AG04449 (cell line): ENCODE results near the gene HSD17B3.

ENCODE experiments used
- CTCF ChIA-PET: fragments of 350-600 bp; formaldehyde crosslinking; extraction: SDS; loops from one replicate; lab custom pipeline; 2021; ENCODE audit warnings: antibody characterized with exemption; lab: Yijun Ruan, JAX
- POLR2A ChIA-PET: fragments of 400-600, 350-600 bp; formaldehyde crosslinking; extraction: SDS; loops from one replicate; lab custom pipeline; 2020; ENCODE audit warnings: antibody characterized with exemption, inconsistent platforms; lab: Yijun Ruan, JAX
- DNase-seq: peaks from one replicate; pipeline ENCODE4 v3.0.0-alpha.2; 2010; ENCODE audit warnings: low read depth, low spot score
- H3K4me3 ChIP-seq: 2 replicates; pipeline ENCODE4 v1.5.1; 2011; ENCODE audit warnings: low read depth, mild to moderate bottlenecking, control low read depth, low read length
- TF ChIP-seq, protein P1 (sequence below): IDR thresholded peaks from one replicate; pipeline ENCODE4 v1.5.1; 2011; ENCODE audit warnings: mild to moderate bottlenecking, moderate library complexity, low read length, control low read depth, inconsistent platforms; ENCODE audit not compliant: insufficient read depth; ENCODE audit errors: missing control alignments

Gene HSD17B3

DNA sequence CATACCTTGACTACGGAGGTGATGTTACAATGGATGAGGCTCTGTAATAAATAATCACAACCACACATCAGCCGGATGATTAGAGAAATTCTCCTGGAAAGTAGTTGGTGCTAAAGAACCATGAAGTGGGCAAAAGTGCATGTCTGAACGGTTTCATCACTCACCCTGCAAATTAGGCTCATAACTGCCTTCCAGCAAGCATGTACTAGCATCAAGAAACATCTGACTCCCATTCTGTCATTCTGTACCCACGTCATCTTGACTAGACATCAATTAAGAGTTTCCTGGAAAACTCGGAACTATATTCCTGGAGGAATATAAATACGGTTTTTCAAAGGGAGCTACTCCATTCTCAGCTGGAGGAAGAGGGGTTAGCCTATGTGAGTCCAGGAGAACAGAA, 52.2 kb downstream of the HSD17B3 start:
- no peak for DNase-seq
- POLR2A ChIA-PET = no interaction called here
- TF ChIP-seq, protein P1, sequence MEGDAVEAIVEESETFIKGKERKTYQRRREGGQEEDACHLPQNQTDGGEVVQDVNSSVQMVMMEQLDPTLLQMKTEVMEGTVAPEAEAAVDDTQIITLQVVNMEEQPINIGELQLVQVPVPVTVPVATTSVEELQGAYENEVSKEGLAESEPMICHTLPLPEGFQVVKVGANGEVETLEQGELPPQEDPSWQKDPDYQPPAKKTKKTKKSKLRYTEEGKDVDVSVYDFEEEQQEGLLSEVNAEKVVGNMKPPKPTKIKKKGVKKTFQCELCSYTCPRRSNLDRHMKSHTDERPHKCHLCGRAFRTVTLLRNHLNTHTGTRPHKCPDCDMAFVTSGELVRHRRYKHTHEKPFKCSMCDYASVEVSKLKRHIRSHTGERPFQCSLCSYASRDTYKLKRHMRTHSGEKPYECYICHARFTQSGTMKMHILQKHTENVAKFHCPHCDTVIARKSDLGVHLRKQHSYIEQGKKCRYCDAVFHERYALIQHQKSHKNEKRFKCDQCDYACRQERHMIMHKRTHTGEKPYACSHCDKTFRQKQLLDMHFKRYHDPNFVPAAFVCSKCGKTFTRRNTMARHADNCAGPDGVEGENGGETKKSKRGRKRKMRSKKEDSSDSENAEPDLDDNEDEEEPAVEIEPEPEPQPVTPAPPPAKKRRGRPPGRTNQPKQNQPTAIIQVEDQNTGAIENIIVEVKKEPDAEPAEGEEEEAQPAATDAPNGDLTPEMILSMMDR = no peak
- H3K4me3 ChIP-seq = no peak overlapping the region
- CTCF ChIA-PET = interaction anchor here (1.2 to 7.2 kb wide), 2 partner anchors 16 to 68 kb away, joined by 3 to 50 read pairs; no protein-coding TSS in a partner anchor

DNA sequence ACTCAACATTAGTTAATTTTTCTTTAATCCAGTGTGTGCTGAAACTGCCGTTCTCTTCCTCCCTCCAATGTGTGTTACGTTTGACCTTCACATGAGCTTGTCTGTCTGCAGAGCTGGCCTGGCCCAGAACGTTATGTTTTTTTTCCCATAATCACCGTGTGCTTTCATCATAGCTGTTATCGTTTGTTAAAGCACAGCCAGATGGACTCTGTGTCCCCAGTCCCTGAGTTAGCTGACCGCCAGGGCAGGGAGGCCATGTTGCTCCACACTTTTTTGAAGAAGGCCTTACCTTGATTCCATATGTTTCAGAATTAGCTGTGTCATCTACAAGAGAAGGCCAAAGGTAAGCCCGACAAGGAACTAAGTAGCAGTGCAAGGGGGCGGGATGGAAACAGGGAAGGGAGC, 55.7 kb downstream of the HSD17B3 start:
- TF ChIP-seq, protein P1 = no peak
- POLR2A ChIA-PET = no interaction called here
- CTCF ChIA-PET = interaction anchor here (1.0 to 7.2 kb wide), 3 partner anchors 10 to 71 kb away, joined by 4 to 50 read pairs (median 5); no protein-coding TSS in a partner anchor
- DNase-seq = no peak
- H3K4me3 ChIP-seq = no peak overlapping the region

DNA sequence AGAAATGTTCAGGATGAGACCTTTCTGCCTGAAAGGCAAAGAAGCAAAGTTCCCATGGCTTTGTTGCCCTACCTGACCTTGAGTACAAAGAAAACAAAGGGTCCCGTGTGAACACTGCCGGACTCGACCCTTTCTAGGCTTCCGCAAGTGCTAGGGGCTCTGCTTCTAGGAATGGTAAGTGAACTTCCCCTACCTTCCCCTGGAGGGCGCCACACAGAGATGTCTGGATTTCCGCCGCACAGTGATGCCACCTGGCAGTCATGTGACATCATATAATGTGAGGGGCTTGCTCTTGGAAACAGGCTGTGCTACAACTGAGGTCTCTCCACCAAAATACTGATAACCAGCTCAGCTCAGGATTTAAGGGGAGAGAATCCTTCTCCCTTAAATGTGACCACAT, 56.6 kb downstream of the HSD17B3 start:
- H3K4me3 ChIP-seq = no peak overlapping the region
- POLR2A ChIA-PET = no interaction called here
- CTCF ChIA-PET = interaction anchor here (1.0 to 7.2 kb wide), 3 partner anchors 9 to 72 kb away, joined by 4 to 50 read pairs (median 5); no protein-coding TSS in a partner anchor
- TF ChIP-seq, protein P1 = no peak
- DNase-seq = no peak

DNA sequence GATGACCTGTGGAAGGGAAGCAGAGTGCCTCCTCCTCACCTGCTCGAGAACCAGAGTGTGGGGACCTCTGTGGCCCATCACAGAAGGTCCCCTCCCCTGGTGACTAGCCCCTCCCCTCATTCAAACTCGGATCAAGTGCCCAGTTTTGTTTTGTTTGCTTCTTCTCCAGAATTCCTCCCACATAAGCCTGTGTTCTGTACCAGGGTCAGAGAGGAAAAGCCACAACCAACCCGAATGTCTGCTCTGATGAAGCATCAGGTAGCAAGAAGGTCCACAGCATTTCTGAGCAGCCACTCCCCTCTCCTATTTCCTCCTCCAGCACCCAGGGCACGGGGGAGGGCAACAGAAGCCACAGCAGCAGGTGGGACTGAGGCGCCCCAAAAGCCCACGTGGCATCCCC, 58.2 kb downstream of the HSD17B3 start:
- ChIA-PET POLR2A (no interaction called here), CTCF (interaction anchor here (7.2 kb wide), 1 partner anchor 10 kb away, joined by 50 read pairs; no protein-coding TSS in a partner anchor)
- TF ChIP-seq, protein P1 = no peak
- no peak for DNase-seq
- no peak overlapping the region for H3K4me3 ChIP-seq

DNA sequence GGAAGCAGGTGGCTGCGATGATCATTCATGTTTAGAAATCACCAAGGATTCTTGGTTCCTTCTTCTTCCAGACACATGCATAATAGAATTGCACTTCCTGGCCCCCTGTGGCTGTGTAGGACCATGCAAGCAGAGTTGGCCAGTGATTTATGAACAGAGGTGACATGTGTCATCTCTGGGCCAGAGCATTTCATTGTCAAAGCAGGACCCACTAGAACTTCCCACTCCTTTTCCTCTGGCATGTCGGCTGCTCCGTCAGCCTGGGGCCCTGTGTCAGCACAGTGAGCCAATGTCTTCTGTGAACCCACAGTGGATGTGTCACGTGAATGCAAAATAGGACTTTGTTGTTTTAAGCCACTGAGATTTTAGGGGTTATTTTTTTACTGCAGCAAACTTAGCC, 59.2 kb downstream of the HSD17B3 start:
- ChIA-PET CTCF (interaction anchor here (7.2 kb wide), 1 partner anchor 10 kb away, joined by 50 read pairs; no protein-coding TSS in a partner anchor), POLR2A (no interaction called here)
- TF ChIP-seq, protein P1 = no peak
- no peak for DNase-seq
- H3K4me3 ChIP-seq = no peak overlapping the region

DNA sequence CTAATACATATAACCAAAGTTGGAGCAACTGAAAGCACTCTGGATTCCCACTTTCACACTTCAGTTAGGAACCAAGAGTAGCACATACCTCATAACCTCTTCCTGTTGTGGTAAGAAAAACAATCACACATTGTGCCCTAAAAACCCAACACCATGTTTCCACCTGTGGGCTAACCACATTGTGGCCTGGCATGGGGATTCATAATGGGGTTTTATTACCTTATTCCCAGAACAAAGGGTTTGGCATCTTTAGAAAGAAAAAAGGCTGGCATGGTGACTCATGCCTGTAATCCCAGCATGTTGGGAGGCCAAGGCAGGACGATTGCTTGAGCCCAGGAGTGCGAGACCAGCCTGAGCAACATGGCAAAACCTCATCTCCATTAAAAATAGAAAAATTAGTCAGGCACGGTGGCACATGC, 60.6 kb downstream of the HSD17B3 start:
- TF ChIP-seq, protein P1 = no peak
- POLR2A ChIA-PET = no interaction called here
- CTCF ChIA-PET = interaction anchor here (1.0 kb wide), 1 partner anchor 10 kb away, joined by 3 read pairs; no protein-coding TSS in a partner anchor
- no peak for DNase-seq
- H3K4me3 ChIP-seq = no peak overlapping the region
